ENCODE data around the gene RBM20. TPM values are rescaled to one million over a fixed set of nuclear protein-coding genes. Genes with fewer than 3 reads are reported as not detected.

Gene RBM20
- total RNA-seq, 1 experiment from 2014 or later, result not detected

GRCh38 chr10:110861930-110862649 is 218.0 kb downstream of the RBM20 start:
- CTCF ChIA-PET, result no interaction called here
- Mint-ChIP-seq H3K9me3 (ENCODE audit: low read depth, unreplicated experiment) (no peaks in the 10 kb centered on the region), H3K4me1 (ENCODE audit: low read depth, unreplicated experiment) (peaks cover 25% of the 10 kb centered on the region), H3K27me3 (ENCODE audit: unreplicated experiment) (no peaks in the 10 kb centered on the region), H3K4me3 (ENCODE audit: low read depth, unreplicated experiment) (no peak overlapping the region), H3K27ac (ENCODE audit: unreplicated experiment) (no peak overlapping the region), H3K36me3 (ENCODE audit: insufficient read depth, unreplicated experiment) (no peaks in the 10 kb centered on the region)
- intact Hi-C loops (cut with micrococcal nuclease; ENCODE audit: unreplicated experiment), result no loop called here
- TF ChIP-seq CTCF (IDR thresholded peaks at IDR 0.05; ENCODE audit: unreplicated experiment), result no peak
- no TSS peak for BruUV-seq (replicated peaks)
- no peak for DNase-seq

DNA sequence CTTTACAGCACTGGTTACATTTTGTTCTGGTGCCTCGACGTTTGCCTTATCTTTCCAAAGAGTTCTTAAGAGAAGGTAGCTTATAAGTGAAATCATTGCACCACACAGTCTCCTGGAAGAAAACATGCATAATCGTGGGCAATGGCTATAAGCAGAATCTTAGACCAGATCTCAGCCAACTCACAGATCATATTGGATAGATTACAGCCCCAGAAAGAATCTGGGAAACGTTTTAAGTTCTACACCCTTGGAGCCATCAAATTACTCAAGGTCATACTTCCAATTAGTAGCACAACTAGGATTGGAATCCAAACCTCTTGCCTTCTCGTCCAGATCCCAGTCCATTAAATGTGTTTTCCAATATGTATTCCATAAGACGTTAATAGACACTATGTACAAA is 218.8 kb downstream of the RBM20 start:
- H3K4me1 Mint-ChIP-seq (ENCODE audit: low read depth, unreplicated experiment), result peaks cover 23% of the 10 kb centered on the region
- H3K9me3 Mint-ChIP-seq (ENCODE audit: low read depth, unreplicated experiment), result no peaks in the 10 kb centered on the region
- no peaks in the 10 kb centered on the region for H3K36me3 Mint-ChIP-seq (ENCODE audit: insufficient read depth, unreplicated experiment)
- intact Hi-C loops (cut with micrococcal nuclease; ENCODE audit: unreplicated experiment), result no loop called here
- TF ChIP-seq CTCF (IDR thresholded peaks at IDR 0.05; ENCODE audit: unreplicated experiment), result no peak
- no TSS peak for BruUV-seq (replicated peaks)
- DNase-seq, result no peak
- no peaks in the 10 kb centered on the region for H3K27me3 Mint-ChIP-seq (ENCODE audit: unreplicated experiment)
- H3K4me3 Mint-ChIP-seq (ENCODE audit: low read depth, unreplicated experiment), result no peak overlapping the region
- H3K27ac Mint-ChIP-seq (ENCODE audit: unreplicated experiment), result no peak overlapping the region
- CTCF ChIA-PET, result no interaction called here

- no peak for TF ChIP-seq CTCF (IDR thresholded peaks at IDR 0.05; ENCODE audit: unreplicated experiment)
- Mint-ChIP-seq H3K27me3 (ENCODE audit: unreplicated experiment) (no peaks in the 10 kb centered on the region), H3K4me3 (ENCODE audit: low read depth, unreplicated experiment) (no peak overlapping the region), H3K4me1 (ENCODE audit: low read depth, unreplicated experiment) (peaks cover 19% of the 10 kb centered on the region), H3K36me3 (ENCODE audit: insufficient read depth, unreplicated experiment) (no peaks in the 10 kb centered on the region), H3K27ac (ENCODE audit: unreplicated experiment) (no peak overlapping the region), H3K9me3 (ENCODE audit: low read depth, unreplicated experiment) (no peaks in the 10 kb centered on the region)
- BruUV-seq (replicated peaks), result no TSS peak
- CTCF ChIA-PET, result no interaction called here
- no peak for DNase-seq
- intact Hi-C loops (cut with micrococcal nuclease; ENCODE audit: unreplicated experiment), result no loop called here
Measured at GRCh38 chr10:110863361-110863760, 219.2 kb downstream of the RBM20 start.

GRCh38 chr10:110863956-110864355 is 219.8 kb downstream of the RBM20 start:
- H3K4me1 Mint-ChIP-seq (ENCODE audit: low read depth, unreplicated experiment), result peaks cover 16% of the 10 kb centered on the region
- no peaks in the 10 kb centered on the region for H3K9me3 Mint-ChIP-seq (ENCODE audit: low read depth, unreplicated experiment)
- TF ChIP-seq CTCF (IDR thresholded peaks at IDR 0.05; ENCODE audit: unreplicated experiment), result no peak
- H3K27ac Mint-ChIP-seq (ENCODE audit: unreplicated experiment), result no peak overlapping the region
- H3K27me3 Mint-ChIP-seq (ENCODE audit: unreplicated experiment), result no peaks in the 10 kb centered on the region
- no TSS peak for BruUV-seq (replicated peaks)
- no peak for DNase-seq
- H3K36me3 Mint-ChIP-seq (ENCODE audit: insufficient read depth, unreplicated experiment), result no peaks in the 10 kb centered on the region
- CTCF ChIA-PET, result no interaction called here
- no peak overlapping the region for H3K4me3 Mint-ChIP-seq (ENCODE audit: low read depth, unreplicated experiment)
- intact Hi-C loops (cut with micrococcal nuclease; ENCODE audit: unreplicated experiment), result no loop called here

Data from Calu3 (cell line).